ENCODE results near the gene CPNE5. TPM values are rescaled to one million over a fixed set of nuclear protein-coding genes. Genes with fewer than 3 reads are reported as not detected.
"Not testable (repeated sequence)": the region's sequence is repeated elsewhere in the genome, so short reads cannot be mapped to it uniquely, and the experiment has no call there.

The CPNE5 gene
- total and polyA plus RNA-seq, 3 donors from 2014 or later, result 44.2 to 137 (median 97.8) TPM

GRCh38 chr6:36815962-36816735 is 23.1 kb downstream of the CPNE5 start:
- TF ChIP-seq, protein P1, sequence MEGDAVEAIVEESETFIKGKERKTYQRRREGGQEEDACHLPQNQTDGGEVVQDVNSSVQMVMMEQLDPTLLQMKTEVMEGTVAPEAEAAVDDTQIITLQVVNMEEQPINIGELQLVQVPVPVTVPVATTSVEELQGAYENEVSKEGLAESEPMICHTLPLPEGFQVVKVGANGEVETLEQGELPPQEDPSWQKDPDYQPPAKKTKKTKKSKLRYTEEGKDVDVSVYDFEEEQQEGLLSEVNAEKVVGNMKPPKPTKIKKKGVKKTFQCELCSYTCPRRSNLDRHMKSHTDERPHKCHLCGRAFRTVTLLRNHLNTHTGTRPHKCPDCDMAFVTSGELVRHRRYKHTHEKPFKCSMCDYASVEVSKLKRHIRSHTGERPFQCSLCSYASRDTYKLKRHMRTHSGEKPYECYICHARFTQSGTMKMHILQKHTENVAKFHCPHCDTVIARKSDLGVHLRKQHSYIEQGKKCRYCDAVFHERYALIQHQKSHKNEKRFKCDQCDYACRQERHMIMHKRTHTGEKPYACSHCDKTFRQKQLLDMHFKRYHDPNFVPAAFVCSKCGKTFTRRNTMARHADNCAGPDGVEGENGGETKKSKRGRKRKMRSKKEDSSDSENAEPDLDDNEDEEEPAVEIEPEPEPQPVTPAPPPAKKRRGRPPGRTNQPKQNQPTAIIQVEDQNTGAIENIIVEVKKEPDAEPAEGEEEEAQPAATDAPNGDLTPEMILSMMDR (IDR thresholded peaks at IDR 0.05), result no peak
- no peak for TF ChIP-seq POLR2A (IDR thresholded peaks at IDR 0.05)
- Histone ChIP-seq H3K4me3 (no peak overlapping the region), H3K27me3 (no peaks in the 10 kb centered on the region), H3K36me3 (ENCODE audit: low read depth, missing control alignments) (no peaks in the 10 kb centered on the region), H3K27ac (no peak overlapping the region), H3K4me1 (no peaks in the 10 kb centered on the region), H3K9me3 (no peaks in the 10 kb centered on the region)
- no peak for DNase-seq
- WGBS, 2 donors, result 74 to 82% methylated on average over 7 of the region's 7 CpGs
- intact Hi-C loops (cut with DNase I; ENCODE audit: low total_unique reads), result no loop called here

- 95 to 96% methylated on average over 7 of the region's 7 CpGs for WGBS, 2 donors
- H3K4me1 ChIP-seq, result no peaks in the 10 kb centered on the region
- DNase-seq, result no peak
- H3K27ac ChIP-seq, result no peak overlapping the region
- H3K27me3 ChIP-seq, result no peaks in the 10 kb centered on the region
- TF ChIP-seq POLR2A (IDR thresholded peaks at IDR 0.05), result no peak
- TF ChIP-seq, protein P1 (IDR thresholded peaks at IDR 0.05), result no peak
- intact Hi-C loops (cut with DNase I; ENCODE audit: low total_unique reads), result no loop called here
- H3K4me3 ChIP-seq, result no peak overlapping the region
- no peaks in the 10 kb centered on the region for H3K9me3 ChIP-seq
- no peaks in the 10 kb centered on the region for H3K36me3 ChIP-seq (ENCODE audit: low read depth, missing control alignments)
These were observed 25.0 kb downstream of the CPNE5 start for GRCh38 chr6:36814249-36814648.

- DNase-seq, result no peak
These were observed 25.7 kb downstream of the CPNE5 start for GRCh38 chr6:36813526-36813925.

GRCh38 chr6:36813047-36813446 is 26.2 kb downstream of the CPNE5 start:
- WGBS, 2 donors, result 77 to 87% methylated on average over 3 of the region's 3 CpGs

More at GRCh38 chr6:36813526-36813925, 25.7 kb downstream of the CPNE5 start:
- TF ChIP-seq POLR2A (IDR thresholded peaks at IDR 0.05), result no peak
- TF ChIP-seq, protein P1 (IDR thresholded peaks at IDR 0.05), result no peak
- no peaks in the 10 kb centered on the region for H3K4me1 ChIP-seq
- H3K4me3 ChIP-seq, result no peak overlapping the region
- intact Hi-C loops (cut with DNase I; ENCODE audit: low total_unique reads), result no loop called here
- H3K27me3 ChIP-seq, result no peaks in the 10 kb centered on the region
- H3K36me3 ChIP-seq (ENCODE audit: low read depth, missing control alignments), result no peaks in the 10 kb centered on the region
- H3K27ac ChIP-seq, result no peak overlapping the region
- 65 to 77% methylated on average over 3 of the region's 3 CpGs for WGBS, 2 donors
- H3K9me3 ChIP-seq, result no peaks in the 10 kb centered on the region

DNA sequence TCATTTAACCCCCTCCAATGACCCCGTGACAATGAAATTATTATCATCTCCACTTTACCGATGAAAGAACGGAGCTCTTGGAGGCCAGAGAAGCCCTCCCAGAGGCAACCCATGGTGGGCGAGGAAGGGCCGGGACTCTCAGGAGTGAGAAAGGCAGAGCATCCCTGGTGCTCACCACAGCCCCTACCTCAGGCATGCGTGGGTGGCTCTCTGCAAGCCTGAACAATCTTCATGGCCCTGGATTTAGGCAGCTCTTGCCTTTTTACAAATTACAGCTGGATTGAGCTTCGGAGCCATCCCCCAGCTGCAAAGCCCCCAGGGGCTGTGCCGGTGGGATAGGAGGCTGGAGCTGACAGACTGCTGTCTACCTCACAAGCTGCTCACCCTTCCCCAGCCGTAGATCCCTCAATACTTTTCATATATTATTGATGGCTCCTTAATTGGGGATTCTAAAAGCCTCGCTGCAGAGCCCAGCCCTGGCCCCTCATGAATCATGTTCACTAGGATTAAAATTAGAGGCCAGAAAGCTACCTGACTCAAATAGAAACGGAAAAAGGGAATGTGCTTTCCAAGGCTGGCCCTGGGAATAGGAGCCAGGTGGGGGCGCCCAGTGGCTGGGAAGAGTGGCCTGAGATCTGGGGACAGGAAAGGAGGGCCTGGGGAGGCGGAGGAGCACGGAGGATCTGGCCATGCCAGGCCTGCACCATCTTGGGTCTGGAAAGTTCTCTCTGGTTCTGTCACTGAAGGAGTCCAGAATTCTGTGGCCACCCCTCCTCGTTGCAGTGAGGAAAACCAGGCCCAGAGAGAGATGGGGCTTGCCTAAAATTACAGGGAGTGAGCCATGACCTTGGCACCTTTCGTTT is 29.1 kb downstream of the CPNE5 start:
- 76 to 80% methylated on average over 16 of the region's 16 CpGs for WGBS, 2 donors

More at GRCh38 chr6:36813047-36813446, 26.2 kb downstream of the CPNE5 start:
- DNase-seq; H3K4me1 ChIP-seq; H3K4me3 ChIP-seq; H3K27me3 ChIP-seq; H3K9me3 ChIP-seq; intact Hi-C loops (cut with DNase I; ENCODE audit: low total_unique reads); H3K36me3 ChIP-seq (ENCODE audit: low read depth, missing control alignments); H3K27ac ChIP-seq: not testable (repeated sequence)

More for the DNA sequence above, 29.1 kb downstream of the CPNE5 start:
- Histone ChIP-seq H3K27ac (no peak overlapping the region), H3K4me3 (no peak overlapping the region), H3K4me1 (no peaks in the 10 kb centered on the region), H3K36me3 (ENCODE audit: low read depth, missing control alignments) (no peaks in the 10 kb centered on the region), H3K9me3 (no peaks in the 10 kb centered on the region), H3K27me3 (no peaks in the 10 kb centered on the region)
- intact Hi-C loops (cut with DNase I; ENCODE audit: low total_unique reads), result no loop called here
- DNase-seq, result no peak
- TF ChIP-seq, protein P1 (IDR thresholded peaks at IDR 0.05), result no peak
- TF ChIP-seq POLR2A (IDR thresholded peaks at IDR 0.05), result no peak
